Osteocyte (in vitro differentiated cells): ENCODE data around the gene PRKAR1A. TPM values are rescaled to one million over a fixed set of nuclear protein-coding genes. Genes with fewer than 3 reads are reported as not detected.

Experiments
- DNase-seq: peaks from one replicate; pipeline ENCODE4 v3.0.0; 2021; ENCODE audit warnings: mixed read lengths; ENCODE audit not compliant: unreplicated experiment; ENCODE audit errors: extremely low spot score
- H3K27ac Mint-ChIP-seq: one replicate; pipeline ENCODE4 v1.8.0; 2021; ENCODE audit warnings: mild to moderate bottlenecking, mixed read lengths; ENCODE audit not compliant: unreplicated experiment
- H3K27me3 Mint-ChIP-seq: one replicate; pipeline ENCODE4 v1.8.0; 2021; ENCODE audit warnings: mixed read lengths; ENCODE audit not compliant: unreplicated experiment
- H3K36me3 Mint-ChIP-seq: one replicate; pipeline ENCODE4 v1.8.0; 2021; ENCODE audit warnings: mixed read lengths; ENCODE audit not compliant: unreplicated experiment
- H3K4me1 Mint-ChIP-seq: one replicate; pipeline ENCODE4 v1.8.0; 2021; ENCODE audit warnings: mixed read lengths; ENCODE audit not compliant: unreplicated experiment
- H3K4me3 Mint-ChIP-seq: one replicate; pipeline ENCODE4 v1.8.0; 2021; ENCODE audit warnings: mild to moderate bottlenecking, moderate library complexity, mixed read lengths; ENCODE audit not compliant: unreplicated experiment
- H3K9me3 Mint-ChIP-seq: one replicate; pipeline ENCODE4 v1.8.0; 2021; ENCODE audit warnings: mixed read lengths; ENCODE audit not compliant: unreplicated experiment
- CTCF ChIP-seq: fragments of 200-600 bp; sonication (generic); IDR thresholded peaks from 2 replicates; pipeline ENCODE4 v1.5.0; 2021; ENCODE audit warnings: antibody characterized with exemption, mild to moderate bottlenecking, moderate library complexity
- total RNA-seq: library from RNA; stranded (reverse); gene quantifications from 2 replicates; pipeline ENCODE4 v1.2.1, GENCODE V29; 2021

The PRKAR1A gene
- total RNA-seq, 1 donor from 2014 or later: 326 TPM

GRCh38 chr17:68544111-68544915 lies 32.1 kb downstream of the PRKAR1A start:
- DNase-seq: no peak
- TF ChIP-seq CTCF: no peak
- H3K4me3 Mint-ChIP-seq: no peak overlapping the region
- H3K4me1 Mint-ChIP-seq: no peaks in the 10 kb centered on the region
- no peak overlapping the region for H3K27ac Mint-ChIP-seq
- H3K27me3 Mint-ChIP-seq: no peaks in the 10 kb centered on the region
- H3K9me3 Mint-ChIP-seq: peaks cover 3% of the 10 kb centered on the region
- peaks cover 15% of the 10 kb centered on the region for H3K36me3 Mint-ChIP-seq

- no peak for DNase-seq
- H3K27me3 Mint-ChIP-seq: peaks cover 2% of the 10 kb centered on the region
- no peak overlapping the region for H3K4me3 Mint-ChIP-seq
- H3K4me1 Mint-ChIP-seq: no peaks in the 10 kb centered on the region
- no peak for TF ChIP-seq CTCF
- no peaks in the 10 kb centered on the region for H3K36me3 Mint-ChIP-seq
- H3K27ac Mint-ChIP-seq: no peak overlapping the region
- no peaks in the 10 kb centered on the region for H3K9me3 Mint-ChIP-seq
Measured at GRCh38 chr17:68556551-68556950, 44.3 kb downstream of the PRKAR1A start.

- TF ChIP-seq CTCF: no peak
- no peaks in the 10 kb centered on the region for H3K9me3 Mint-ChIP-seq
- H3K4me3 Mint-ChIP-seq: no peak overlapping the region
- no peaks in the 10 kb centered on the region for H3K4me1 Mint-ChIP-seq
- peaks cover 12% of the 10 kb centered on the region for H3K27me3 Mint-ChIP-seq
- no peak overlapping the region for H3K27ac Mint-ChIP-seq
- H3K36me3 Mint-ChIP-seq: no peaks in the 10 kb centered on the region
- no peak for DNase-seq
Measured at GRCh38 chr17:68559316-68559715, 47.1 kb downstream of the PRKAR1A start.

GRCh38 chr17:68560966-68561720 lies 48.9 kb downstream of the PRKAR1A start:
- no peak for TF ChIP-seq CTCF
- Mint-ChIP-seq H3K36me3 (no peaks in the 10 kb centered on the region), H3K4me1 (no peaks in the 10 kb centered on the region), H3K27me3 (peaks cover 22% of the 10 kb centered on the region), H3K9me3 (no peaks in the 10 kb centered on the region), H3K4me3 (no peak overlapping the region), H3K27ac (no peak overlapping the region)
- DNase-seq: no peak

GRCh38 chr17:68562736-68563135 lies 50.5 kb downstream of the PRKAR1A start:
- H3K4me1 Mint-ChIP-seq: no peaks in the 10 kb centered on the region
- H3K27ac Mint-ChIP-seq: no peak overlapping the region
- H3K36me3 Mint-ChIP-seq: no peaks in the 10 kb centered on the region
- DNase-seq: no peak
- no peaks in the 10 kb centered on the region for H3K9me3 Mint-ChIP-seq
- no peak overlapping the region for H3K4me3 Mint-ChIP-seq
- peaks cover 35% of the 10 kb centered on the region for H3K27me3 Mint-ChIP-seq
- no peak for TF ChIP-seq CTCF
